Left hindlimb (tissue), 1 donor: Measurements from ENCODE around the gene PAGE4.
A peak's percentile ranks its signal among the peaks of the same experiment; 100 is the strongest.

Source experiments
- DNase-seq: peaks from one replicate; pipeline ENCODE4 v3.0.0-alpha.2; 2018

PAGE4 gene

DNA sequence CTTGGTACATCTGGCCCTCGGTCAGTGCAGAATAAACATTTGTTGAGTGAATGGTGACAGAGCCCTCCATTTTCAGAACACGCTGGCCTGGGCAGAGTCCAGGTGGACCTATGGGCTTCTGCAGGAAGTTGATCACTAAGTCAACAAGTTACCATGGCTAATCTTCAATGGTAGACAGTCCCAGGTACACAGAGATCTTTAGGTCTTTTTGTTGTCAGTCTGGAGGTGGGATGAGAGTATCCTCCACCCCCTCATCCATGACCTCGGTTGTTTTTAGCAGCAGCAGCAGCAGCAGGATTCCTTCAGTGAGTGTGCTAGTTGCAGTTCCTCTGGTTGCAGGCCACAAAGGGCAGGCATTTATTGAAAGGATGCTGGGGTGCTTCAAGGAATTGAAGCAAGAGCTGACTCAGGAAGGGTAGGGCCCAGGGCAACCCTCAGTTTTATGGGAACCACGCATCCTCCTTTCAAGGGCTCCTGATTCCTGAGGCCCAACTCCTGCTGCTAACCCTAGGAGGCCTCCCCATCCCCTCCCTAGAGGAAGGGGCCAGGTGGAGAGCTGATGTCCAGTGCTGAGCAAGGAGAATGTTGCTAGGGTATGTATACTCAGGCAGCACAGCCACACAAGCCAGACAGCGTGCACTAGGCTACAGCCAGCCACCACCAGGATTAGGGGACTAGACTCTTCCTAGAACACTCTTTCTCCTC is 48.4 kb downstream of the PAGE4 start:
- DNase-seq = no peak

DNA sequence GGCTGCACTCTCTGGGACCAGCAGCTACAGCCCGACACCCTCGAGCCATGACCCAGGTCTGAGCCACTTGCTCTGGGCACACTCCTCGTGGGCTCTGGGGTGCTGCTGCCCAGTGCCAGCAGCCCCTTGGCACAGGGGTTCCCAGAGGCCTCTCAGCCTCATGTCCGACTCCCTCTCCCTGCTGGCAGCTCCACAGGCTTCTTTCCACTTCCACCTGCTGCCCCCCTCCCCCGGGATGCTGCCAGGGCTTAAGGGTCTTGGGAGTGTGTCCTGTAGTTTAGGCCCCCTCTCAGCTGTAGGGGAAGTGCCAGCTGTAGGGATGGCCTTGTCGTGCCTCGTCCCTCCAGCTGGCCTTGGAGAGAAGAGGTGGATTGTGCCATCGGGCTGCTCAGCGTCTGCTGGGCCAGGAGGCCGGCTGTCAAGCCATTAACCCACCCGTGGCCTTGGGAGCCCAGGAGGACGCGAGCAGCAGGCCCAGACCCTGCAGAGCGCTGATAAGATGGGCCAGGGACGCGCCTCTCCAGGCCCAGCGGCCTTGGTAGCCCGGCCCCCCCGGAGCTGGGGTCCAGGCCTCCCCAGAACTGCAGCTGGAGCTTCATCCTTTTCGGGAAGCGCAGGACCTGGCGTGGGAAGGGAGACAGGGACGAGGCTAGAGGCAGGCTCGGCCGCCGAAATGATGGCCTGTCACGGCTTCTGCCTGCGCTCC is 49.2 kb downstream of the PAGE4 start:
- DNase-seq = no peak

DNA sequence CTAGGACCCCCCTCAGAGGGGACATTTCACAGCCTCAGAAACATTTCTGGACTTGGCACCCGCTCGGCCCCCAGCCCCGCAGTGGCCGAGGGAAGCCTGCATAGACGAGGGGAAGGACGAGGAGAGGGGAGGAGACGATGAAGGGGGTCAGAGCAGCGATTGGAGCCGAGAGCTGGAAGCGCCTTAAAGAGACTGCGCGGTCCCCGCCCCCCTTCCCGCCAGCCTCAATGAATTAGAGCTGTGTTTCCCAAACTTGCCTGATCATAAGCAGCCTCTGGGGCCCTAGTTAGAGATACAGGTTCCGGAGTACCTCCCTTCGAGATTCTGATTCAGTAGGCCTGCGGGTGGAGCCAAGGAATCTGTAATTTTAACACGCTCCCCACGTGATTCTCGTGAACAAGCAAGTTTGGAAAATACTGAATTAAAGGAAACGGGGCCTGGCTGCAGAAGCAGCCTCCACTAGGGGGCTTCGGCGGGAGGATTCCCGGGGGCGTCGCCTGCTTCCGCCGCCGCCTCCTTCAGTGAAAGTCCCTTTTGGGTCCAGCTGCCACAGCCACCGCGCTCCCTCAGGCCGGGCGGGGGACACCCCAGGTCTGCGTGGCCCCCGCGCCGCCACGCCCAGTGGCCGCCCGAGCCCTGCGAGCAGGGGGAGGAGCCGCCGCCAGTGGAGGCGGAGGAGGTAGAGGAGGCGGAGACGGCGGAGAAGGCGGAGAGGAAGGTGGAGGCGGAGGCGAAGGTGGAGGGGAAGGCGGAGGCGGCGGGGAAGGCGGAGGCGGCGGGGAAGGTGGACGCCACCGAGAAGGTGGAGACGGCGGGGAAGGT is 49.9 kb downstream of the PAGE4 start, which contains the start of gene USP27X:
TSS of gene USP27X (plus strand) at position 651 of the 822 bp plus-strand sequence. CDS start 824 bp downstream, outside the sequence.
- peak; percentile 84 for DNase-seq

DNA sequence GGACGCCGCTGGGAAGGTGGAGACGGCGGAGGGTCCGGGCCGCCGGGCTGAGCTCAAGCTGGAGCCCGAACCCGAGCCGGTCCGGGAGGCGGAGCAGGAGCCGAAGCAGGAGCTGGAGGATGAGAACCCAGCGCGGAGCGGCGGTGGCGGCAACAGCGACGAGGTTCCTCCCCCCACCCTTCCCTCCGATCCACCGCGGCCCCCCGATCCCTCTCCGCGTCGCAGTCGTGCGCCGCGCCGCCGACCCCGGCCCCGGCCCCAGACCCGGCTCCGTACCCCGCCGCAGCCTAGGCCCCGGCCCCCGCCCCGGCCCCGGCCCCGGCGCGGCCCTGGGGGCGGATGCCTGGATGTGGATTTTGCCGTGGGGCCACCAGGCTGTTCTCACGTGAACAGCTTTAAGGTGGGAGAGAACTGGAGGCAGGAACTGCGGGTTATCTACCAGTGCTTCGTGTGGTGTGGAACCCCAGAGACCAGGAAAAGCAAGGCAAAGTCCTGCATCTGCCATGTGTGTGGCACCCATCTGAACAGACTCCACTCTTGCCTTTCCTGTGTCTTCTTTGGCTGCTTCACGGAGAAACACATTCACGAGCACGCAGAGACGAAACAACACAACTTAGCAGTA is 50.7 kb downstream of the PAGE4 start:
- DNase-seq = no peak

DNA sequence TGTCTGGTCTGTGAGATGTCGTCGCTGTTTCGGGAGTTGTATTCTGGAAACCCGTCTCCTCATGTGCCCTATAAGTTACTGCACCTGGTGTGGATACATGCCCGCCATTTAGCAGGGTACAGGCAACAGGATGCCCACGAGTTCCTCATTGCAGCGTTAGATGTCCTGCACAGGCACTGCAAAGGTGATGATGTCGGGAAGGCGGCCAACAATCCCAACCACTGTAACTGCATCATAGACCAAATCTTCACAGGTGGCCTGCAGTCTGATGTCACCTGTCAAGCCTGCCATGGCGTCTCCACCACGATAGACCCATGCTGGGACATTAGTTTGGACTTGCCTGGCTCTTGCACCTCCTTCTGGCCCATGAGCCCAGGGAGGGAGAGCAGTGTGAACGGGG is 51.6 kb downstream of the PAGE4 start:
- DNase-seq = no peak
